K562 (cell line): Measurements from ENCODE around the gene GSTA4. TPM values are rescaled to one million over a fixed set of nuclear protein-coding genes. Genes with fewer than 3 reads are reported as not detected.

Experiments used
- ATAC-seq: fragments of 200-7000 bp; cut with Tn5 transposase; 3 replicates; pipeline ENCODE4 v1.9.1; 2020; ENCODE audit warnings: moderate library complexity
- BruUV-seq: library from RNA; stranded (reverse); fragments of 400-500 nt; replicated peaks from 2 replicates; lab custom pipeline; 2021; lab: Mats Ljungman, UMichigan
- CTCF ChIA-PET: fragments of 300-600 bp; formaldehyde crosslinking; extraction: SDS; loops from one replicate; lab custom pipeline; 2021; ENCODE audit warnings: low intra/inter-chr PET ratio; lab: Yijun Ruan, JAX
- POLR2A ChIA-PET: fragments of 300-600, 350-650 bp; sonication (Branson Sonifier 250); formaldehyde crosslinking; extraction: SDS; loops from one replicate; lab custom pipeline; 2021; ENCODE audit warnings: antibody characterized with exemption, inconsistent platforms; lab: Yijun Ruan, JAX
- DNase-seq, 4 experiments: peaks; one replicate each; pipeline versions ENCODE4 v3.0.0 to v3.0.0-alpha.2; 2011 to 2018; ENCODE audit warnings: low spot score in 3 of 4, mixed read lengths in 3 of 4; ENCODE audit errors: extremely low read depth in 1 of 4
- FAIRE-seq: peaks from 2 replicates; lab custom pipeline; 2011; peaks lifted over from hg19 to GRCh38; lab: Jason Lieb, UNC
- H2AFZ ChIP-seq: 2 replicates; pipeline ENCODE4 v1.6.0; 2011; ENCODE audit warnings: low read depth, low read length, control low read depth, inconsistent platforms
- H3K27ac ChIP-seq: fragments of 200-600 bp; 3 replicates; pipeline ENCODE4 v1.8.0; 2011; ENCODE audit warnings: low read depth, mild to moderate bottlenecking, control low read depth, inconsistent platforms, low read length, moderate library complexity, mixed read lengths; ENCODE audit errors: extremely low read depth
- H3K27me3 ChIP-seq, 2 experiments: fragments of 300-600 bp in 1 of 2; 2 replicates in 1 of 2; 3 replicates in 1 of 2; pipeline versions ENCODE4 v1.6.0 to v1.8.0; 2011; ENCODE audit warnings: inconsistent platforms in 2 of 2, low read length in 2 of 2, mild to moderate bottlenecking in 1 of 2, mixed read lengths in 1 of 2, moderate library complexity in 1 of 2; ENCODE audit not compliant: control insufficient read depth in 2 of 2, insufficient read depth in 2 of 2
- H3K36me3 ChIP-seq: fragments of 300-600 bp; 3 replicates; pipeline ENCODE4 v1.8.0; 2011; ENCODE audit warnings: mild to moderate bottlenecking, low read length, inconsistent platforms; ENCODE audit not compliant: control insufficient read depth, insufficient read depth
- H3K4me1 ChIP-seq, 2 experiments: fragments of 200-600 bp in 1 of 2; replicated peaks in 1 of 2; 2 replicates in 1 of 2; 3 replicates in 1 of 2; pipeline versions ENCODE4 v1.5.1 to v1.8.0; 2011; ENCODE audit warnings: inconsistent platforms in 2 of 2, low read length in 2 of 2, mild to moderate bottlenecking in 1 of 2, mixed read lengths in 1 of 2, moderate library complexity in 1 of 2; ENCODE audit not compliant: control insufficient read depth in 2 of 2, insufficient read depth in 2 of 2
- H3K4me2 ChIP-seq: 2 replicates; pipeline ENCODE4 v1.6.1; 2011; ENCODE audit warnings: low read length, control low read depth, inconsistent platforms, mixed read lengths; ENCODE audit not compliant: insufficient read depth
- H3K4me3 ChIP-seq: fragments of 200-600 bp; sonication (generic), shearing (Covaris generic); 2 replicates; pipeline ENCODE4 v1.5.1; 2016; ENCODE audit warnings: control low read depth, inconsistent platforms
- H3K79me2 ChIP-seq: fragments of 200-600 bp; 3 replicates; pipeline ENCODE4 v1.8.0; 2011; ENCODE audit warnings: low read length, inconsistent platforms; ENCODE audit not compliant: control insufficient read depth, insufficient read depth
- H3K9ac ChIP-seq, 2 experiments: 2 replicates each; pipeline versions ENCODE4 v1.6.0 to v1.6.1; 2011; ENCODE audit warnings: low read depth in 2 of 2, low read length in 2 of 2, control low read depth in 1 of 2, inconsistent platforms in 1 of 2, mild to moderate bottlenecking in 1 of 2, mixed read lengths in 1 of 2; ENCODE audit not compliant: insufficient read depth in 1 of 2
- H3K9me1 ChIP-seq: one replicate; pipeline ENCODE4 v1.6.0; 2011; ENCODE audit warnings: inconsistent platforms, mild to moderate bottlenecking, low read length, moderate library complexity; ENCODE audit not compliant: control insufficient read depth, insufficient read depth
- H3K9me3 ChIP-seq: replicated peaks from 2 replicates; pipeline ENCODE4 v1.5.1; 2011; ENCODE audit warnings: low read depth, low read length, inconsistent platforms; ENCODE audit not compliant: control insufficient read depth, insufficient read depth
- H4K20me1 ChIP-seq: replicated peaks from 2 replicates; pipeline ENCODE4 v1.6.1; 2011; ENCODE audit warnings: low read length, inconsistent platforms, mixed read lengths; ENCODE audit not compliant: control insufficient read depth, insufficient read depth
- CBX1 ChIP-seq: sonication (generic); IDR thresholded peaks from 2 replicates; pipeline ENCODE4 v1.6.1; 2016; ENCODE audit warnings: antibody characterized with exemption, low read depth, mild to moderate bottlenecking
- HDAC6 ChIP-seq: IDR thresholded peaks from 2 replicates; pipeline ENCODE4 v1.6.1; 2012; ENCODE audit warnings: low read depth, mild to moderate bottlenecking, control low read depth, inconsistent platforms, low read length, moderate library complexity
- MAX ChIP-seq: sonication (generic); formaldehyde crosslinking; IDR thresholded peaks from 2 replicates; pipeline ENCODE4 v1.9.0; 2022; ENCODE audit warnings: mild to moderate bottlenecking, missing genetic modification reagents
- MTF1 ChIP-seq: fragments of 250-450 bp; sonication (Bioruptor Pico); IDR thresholded peaks from 2 replicates; pipeline ENCODE4 v1.9.0; 2021; ENCODE audit warnings: moderate library complexity, mild to moderate bottlenecking, inconsistent platforms, borderline replicate concordance
- SPI1 ChIP-seq: IDR thresholded peaks from 2 replicates; pipeline ENCODE4 v1.6.1; 2011; ENCODE audit warnings: low read depth, low read length, control low read depth, borderline replicate concordance
- ZNF431 ChIP-seq: sonication (generic); formaldehyde crosslinking; IDR thresholded peaks from 2 replicates; pipeline ENCODE4 v1.8.0; 2022; ENCODE audit warnings: mild to moderate bottlenecking, missing genetic modification reagents
- WGBS: fragments of 100-300 bp; shearing (Covaris generic); methylation state at CpG from one replicate; pipeline ENCODE4 v1.1.6; 2016; ENCODE audit warnings: low coverage, mixed read lengths; ENCODE audit not compliant: insufficient coverage; ENCODE audit errors: missing lambda C conversion rate; 5-methylcytosine and 5-hydroxymethylcytosine counted together
- in situ Hi-C: fragments of 300-500 bp; cut with MboI; formaldehyde crosslinking; loops from 4 replicates; pipeline ENCODE4 v1.15.0; 2018; ENCODE audit warnings: inconsistent platforms, mixed read lengths
- intact Hi-C: fragments of 100-400 bp; cut with micrococcal nuclease; formaldehyde crosslinking; loops from 2 replicates; pipeline ENCODE4 v1.14.2; 2022
- polyA plus RNA-seq, 8 experiments: library from polyadenylated mRNA; depleted of rRNA in 4 of 8; stranded (reverse) in 5 of 8; unstranded in 3 of 8; fragments of >200 nt; fragmentation: Nextera tagmentation in 2 of 8; fragmentation: Illumina TruSeq in 1 of 8; extraction: Ambion mirVana in 2 of 8; extraction: Trizol in 1 of 8; gene quantifications; 2 replicates each; pipeline versions ENCODE4 v1.2.1 to v1.2.3, GENCODE V29; 2011 to 2014; ENCODE audit warnings: inconsistent platforms in 1 of 8, missing spikeins in 1 of 8
- total RNA-seq, 7 experiments: library from RNA; depleted of rRNA in 6 of 7; stranded (reverse); fragments of >200 nt in 6 of 7; fragmentation: Illumina TruSeq in 2 of 7; extraction: Trizol in 2 of 7; gene quantifications; 2 replicates each; pipeline versions ENCODE4 v1.2.1 to v1.2.3, GENCODE V29; 2011 to 2021; ENCODE audit warnings: low replicate concordance in 1 of 7
- TF ChIP-seq, protein P1 (sequence below): fragments of 450-650 bp; IDR thresholded peaks from 2 replicates; pipeline ENCODE4 v1.6.1; 2017; ENCODE audit warnings: mild to moderate bottlenecking, moderate library complexity
- TF ChIP-seq, protein P2 (sequence below): sonication (generic); formaldehyde crosslinking; IDR thresholded peaks from 2 replicates; pipeline ENCODE4 v1.8.0; 2022; ENCODE audit warnings: mild to moderate bottlenecking, missing genetic modification reagents, borderline replicate concordance

The GSTA4 gene
- total and polyA plus RNA-seq, 9 of the 15 experiments (the other 6 are each of a cell fraction or from before 2014, with no cell fraction given): 0.89 to 4.0 (median 2.0) TPM

- ATAC-seq (no peak), DNase-seq (no peak), FAIRE-seq (no peak)
- no peak overlapping the region for H3K27ac ChIP-seq
- intact Hi-C loops (no loop called here), in situ Hi-C loops (no loop called here)
- H3K27me3 ChIP-seq: peaks cover 0 to 4% of the 10 kb centered on the region in 2 experiments; a peak in 2 of 5 replicates
- 7% methylated on average over 2 of the region's 2 CpGs for WGBS
- no peaks in the 10 kb centered on the region for H3K9me3 ChIP-seq
- H3K36me3 ChIP-seq: no peaks in the 10 kb centered on the region
- peaks cover 0 to 3% of the 10 kb centered on the region in 2 experiments; a peak in 2 of 5 replicates for H3K4me1 ChIP-seq
- TF ChIP-seq CBX1: no peak
- TF ChIP-seq MAX (CRISPR knock-in tag): no peak
- TF ChIP-seq ZNF431 (CRISPR knock-in tag): no peak
- TF ChIP-seq, protein P1, sequence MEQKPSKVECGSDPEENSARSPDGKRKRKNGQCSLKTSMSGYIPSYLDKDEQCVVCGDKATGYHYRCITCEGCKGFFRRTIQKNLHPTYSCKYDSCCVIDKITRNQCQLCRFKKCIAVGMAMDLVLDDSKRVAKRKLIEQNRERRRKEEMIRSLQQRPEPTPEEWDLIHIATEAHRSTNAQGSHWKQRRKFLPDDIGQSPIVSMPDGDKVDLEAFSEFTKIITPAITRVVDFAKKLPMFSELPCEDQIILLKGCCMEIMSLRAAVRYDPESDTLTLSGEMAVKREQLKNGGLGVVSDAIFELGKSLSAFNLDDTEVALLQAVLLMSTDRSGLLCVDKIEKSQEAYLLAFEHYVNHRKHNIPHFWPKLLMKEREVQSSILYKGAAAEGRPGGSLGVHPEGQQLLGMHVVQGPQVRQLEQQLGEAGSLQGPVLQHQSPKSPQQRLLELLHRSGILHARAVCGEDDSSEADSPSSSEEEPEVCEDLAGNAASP: no peak
- no peak for TF ChIP-seq HDAC6
- TF ChIP-seq MTF1 (CRISPR knock-in tag): no peak
- TF ChIP-seq, protein P2, sequence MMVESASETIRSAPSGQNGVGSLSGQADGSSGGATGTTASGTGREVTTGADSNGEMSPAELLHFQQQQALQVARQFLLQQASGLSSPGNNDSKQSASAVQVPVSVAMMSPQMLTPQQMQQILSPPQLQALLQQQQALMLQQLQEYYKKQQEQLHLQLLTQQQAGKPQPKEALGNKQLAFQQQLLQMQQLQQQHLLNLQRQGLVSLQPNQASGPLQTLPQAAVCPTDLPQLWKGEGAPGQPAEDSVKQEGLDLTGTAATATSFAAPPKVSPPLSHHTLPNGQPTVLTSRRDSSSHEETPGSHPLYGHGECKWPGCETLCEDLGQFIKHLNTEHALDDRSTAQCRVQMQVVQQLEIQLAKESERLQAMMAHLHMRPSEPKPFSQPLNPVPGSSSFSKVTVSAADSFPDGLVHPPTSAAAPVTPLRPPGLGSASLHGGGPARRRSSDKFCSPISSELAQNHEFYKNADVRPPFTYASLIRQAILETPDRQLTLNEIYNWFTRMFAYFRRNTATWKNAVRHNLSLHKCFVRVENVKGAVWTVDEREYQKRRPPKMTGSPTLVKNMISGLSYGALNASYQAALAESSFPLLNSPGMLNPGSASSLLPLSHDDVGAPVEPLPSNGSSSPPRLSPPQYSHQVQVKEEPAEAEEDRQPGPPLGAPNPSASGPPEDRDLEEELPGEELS (CRISPR knock-in tag): no peak
- no peak for TF ChIP-seq SPI1
- no peak overlapping the region for H3K4me2 ChIP-seq
- no peak overlapping the region for H2AFZ ChIP-seq
- H3K9ac ChIP-seq: no peak overlapping the region
- no peaks in the 10 kb centered on the region for H3K79me2 ChIP-seq
- ChIA-PET POLR2A (no interaction called here), CTCF (no interaction called here)
- no peaks in the 10 kb centered on the region for H4K20me1 ChIP-seq
- no peaks in the 10 kb centered on the region for H3K9me1 ChIP-seq
- BruUV-seq: no TSS peak
- H3K4me3 ChIP-seq: no peak overlapping the region
Measured at GRCh38 chr6:52931351-52931750, 63.7 kb downstream of the GSTA4 start.
